HL-60 (cell line): ENCODE measurements around the gene NAALADL2.

ENCODE experiments used
- DNase-seq, 2 experiments: peaks; one replicate each; pipeline ENCODE4 v3.0.0-alpha.2; 2010 to 2020; ENCODE audit warnings: low read depth in 1 of 2, low spot score in 1 of 2
- H3K27ac ChIP-seq: fragments of 250-450 bp; sonication (Bioruptor Pico); replicated peaks from 2 replicates; pipeline ENCODE4 v1.5.1; 2020; ENCODE audit warnings: mild to moderate bottlenecking, moderate library complexity
- H3K27me3 ChIP-seq: fragments of 250-450 bp; sonication (Bioruptor Pico); 2 replicates; pipeline ENCODE4 v1.5.1; 2021; ENCODE audit warnings: mild to moderate bottlenecking, moderate library complexity; ENCODE audit not compliant: insufficient read depth, poor library complexity, severe bottlenecking
- H3K4me3 ChIP-seq: replicated peaks from 2 replicates; pipeline ENCODE4 v1.5.1; 2011; ENCODE audit warnings: mild to moderate bottlenecking, control low read depth, low read length; ENCODE audit not compliant: insufficient read depth
- GABPA ChIP-seq: IDR thresholded peaks from 2 replicates; pipeline ENCODE4 v1.6.1; 2012; ENCODE audit warnings: low read depth
- POLR2AphosphoS5 ChIP-seq: IDR thresholded peaks from 2 replicates; pipeline ENCODE4 v1.6.1; 2012; ENCODE audit warnings: low read depth
- SPI1 ChIP-seq: IDR thresholded peaks from 2 replicates; pipeline ENCODE4 v1.6.1; 2012; ENCODE audit warnings: low read depth, mild to moderate bottlenecking, borderline replicate concordance
- TF ChIP-seq, protein P1 (sequence below): IDR thresholded peaks from 2 replicates; pipeline ENCODE4 v1.6.1; 2012; ENCODE audit warnings: low read depth; ENCODE audit not compliant: insufficient replicate concordance
- TF ChIP-seq, protein P2 (sequence below): IDR thresholded peaks from one replicate; pipeline ENCODE4 v1.5.1; 2011; ENCODE audit warnings: low read length, control low read depth, inconsistent platforms; ENCODE audit not compliant: insufficient read depth

The NAALADL2 gene

DNA sequence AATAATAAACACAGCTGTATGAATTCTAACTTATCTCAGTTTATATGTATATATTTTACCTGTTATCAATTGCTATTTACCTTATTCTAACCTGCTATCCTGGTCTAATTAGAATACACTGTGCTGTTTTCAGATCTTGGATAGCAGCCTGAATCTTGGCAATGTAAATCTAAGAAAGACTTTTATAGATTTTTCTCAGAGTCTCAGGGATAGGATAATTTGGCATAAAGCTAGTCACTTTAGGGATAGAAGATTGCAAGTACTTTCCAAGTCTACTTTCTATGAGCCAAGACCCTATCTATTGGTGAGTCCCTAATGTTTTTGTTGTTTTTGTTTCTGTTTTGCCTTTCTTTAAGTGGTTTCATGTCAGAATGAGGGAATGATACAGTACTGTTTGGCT lies 695.7 kb downstream of the NAALADL2 start:
- TF ChIP-seq POLR2AphosphoS5 (no peak), GABPA (no peak), SPI1 (no peak)
- TF ChIP-seq, protein P1, sequence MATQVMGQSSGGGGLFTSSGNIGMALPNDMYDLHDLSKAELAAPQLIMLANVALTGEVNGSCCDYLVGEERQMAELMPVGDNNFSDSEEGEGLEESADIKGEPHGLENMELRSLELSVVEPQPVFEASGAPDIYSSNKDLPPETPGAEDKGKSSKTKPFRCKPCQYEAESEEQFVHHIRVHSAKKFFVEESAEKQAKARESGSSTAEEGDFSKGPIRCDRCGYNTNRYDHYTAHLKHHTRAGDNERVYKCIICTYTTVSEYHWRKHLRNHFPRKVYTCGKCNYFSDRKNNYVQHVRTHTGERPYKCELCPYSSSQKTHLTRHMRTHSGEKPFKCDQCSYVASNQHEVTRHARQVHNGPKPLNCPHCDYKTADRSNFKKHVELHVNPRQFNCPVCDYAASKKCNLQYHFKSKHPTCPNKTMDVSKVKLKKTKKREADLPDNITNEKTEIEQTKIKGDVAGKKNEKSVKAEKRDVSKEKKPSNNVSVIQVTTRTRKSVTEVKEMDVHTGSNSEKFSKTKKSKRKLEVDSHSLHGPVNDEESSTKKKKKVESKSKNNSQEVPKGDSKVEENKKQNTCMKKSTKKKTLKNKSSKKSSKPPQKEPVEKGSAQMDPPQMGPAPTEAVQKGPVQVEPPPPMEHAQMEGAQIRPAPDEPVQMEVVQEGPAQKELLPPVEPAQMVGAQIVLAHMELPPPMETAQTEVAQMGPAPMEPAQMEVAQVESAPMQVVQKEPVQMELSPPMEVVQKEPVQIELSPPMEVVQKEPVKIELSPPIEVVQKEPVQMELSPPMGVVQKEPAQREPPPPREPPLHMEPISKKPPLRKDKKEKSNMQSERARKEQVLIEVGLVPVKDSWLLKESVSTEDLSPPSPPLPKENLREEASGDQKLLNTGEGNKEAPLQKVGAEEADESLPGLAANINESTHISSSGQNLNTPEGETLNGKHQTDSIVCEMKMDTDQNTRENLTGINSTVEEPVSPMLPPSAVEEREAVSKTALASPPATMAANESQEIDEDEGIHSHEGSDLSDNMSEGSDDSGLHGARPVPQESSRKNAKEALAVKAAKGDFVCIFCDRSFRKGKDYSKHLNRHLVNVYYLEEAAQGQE, result no peak
- TF ChIP-seq, protein P2, sequence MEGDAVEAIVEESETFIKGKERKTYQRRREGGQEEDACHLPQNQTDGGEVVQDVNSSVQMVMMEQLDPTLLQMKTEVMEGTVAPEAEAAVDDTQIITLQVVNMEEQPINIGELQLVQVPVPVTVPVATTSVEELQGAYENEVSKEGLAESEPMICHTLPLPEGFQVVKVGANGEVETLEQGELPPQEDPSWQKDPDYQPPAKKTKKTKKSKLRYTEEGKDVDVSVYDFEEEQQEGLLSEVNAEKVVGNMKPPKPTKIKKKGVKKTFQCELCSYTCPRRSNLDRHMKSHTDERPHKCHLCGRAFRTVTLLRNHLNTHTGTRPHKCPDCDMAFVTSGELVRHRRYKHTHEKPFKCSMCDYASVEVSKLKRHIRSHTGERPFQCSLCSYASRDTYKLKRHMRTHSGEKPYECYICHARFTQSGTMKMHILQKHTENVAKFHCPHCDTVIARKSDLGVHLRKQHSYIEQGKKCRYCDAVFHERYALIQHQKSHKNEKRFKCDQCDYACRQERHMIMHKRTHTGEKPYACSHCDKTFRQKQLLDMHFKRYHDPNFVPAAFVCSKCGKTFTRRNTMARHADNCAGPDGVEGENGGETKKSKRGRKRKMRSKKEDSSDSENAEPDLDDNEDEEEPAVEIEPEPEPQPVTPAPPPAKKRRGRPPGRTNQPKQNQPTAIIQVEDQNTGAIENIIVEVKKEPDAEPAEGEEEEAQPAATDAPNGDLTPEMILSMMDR, result no peak
- Histone ChIP-seq H3K4me3 (no peak overlapping the region), H3K27me3 (no peaks in the 10 kb centered on the region), H3K27ac (no peak overlapping the region)
- no peak for DNase-seq

DNA sequence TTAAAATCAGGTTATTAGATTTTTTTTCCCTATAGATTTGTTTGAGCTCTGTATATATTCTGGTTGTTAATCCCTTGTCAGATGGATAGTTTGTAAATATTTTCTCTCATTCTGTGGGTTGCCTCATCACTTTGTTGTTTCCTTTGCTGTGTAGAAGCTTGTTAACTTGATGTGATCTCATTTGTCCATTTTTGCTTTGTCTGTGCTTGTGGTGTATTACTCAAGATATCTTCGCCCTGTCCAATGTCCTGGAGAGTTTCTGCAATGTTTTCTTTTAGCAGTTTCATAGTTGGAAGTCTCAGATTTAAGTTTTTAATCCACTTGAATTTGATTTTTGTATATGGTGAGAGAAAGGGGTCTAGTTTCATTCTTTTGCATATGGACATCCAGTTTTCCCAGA lies 699.1 kb downstream of the NAALADL2 start:
- no peak overlapping the region for H3K27ac ChIP-seq
- TF ChIP-seq, protein P2, result no peak
- no peak for TF ChIP-seq GABPA
- TF ChIP-seq, protein P1, result no peak
- DNase-seq, result no peak
- H3K4me3 ChIP-seq, result no peak overlapping the region
- H3K27me3 ChIP-seq, result no peaks in the 10 kb centered on the region

DNA sequence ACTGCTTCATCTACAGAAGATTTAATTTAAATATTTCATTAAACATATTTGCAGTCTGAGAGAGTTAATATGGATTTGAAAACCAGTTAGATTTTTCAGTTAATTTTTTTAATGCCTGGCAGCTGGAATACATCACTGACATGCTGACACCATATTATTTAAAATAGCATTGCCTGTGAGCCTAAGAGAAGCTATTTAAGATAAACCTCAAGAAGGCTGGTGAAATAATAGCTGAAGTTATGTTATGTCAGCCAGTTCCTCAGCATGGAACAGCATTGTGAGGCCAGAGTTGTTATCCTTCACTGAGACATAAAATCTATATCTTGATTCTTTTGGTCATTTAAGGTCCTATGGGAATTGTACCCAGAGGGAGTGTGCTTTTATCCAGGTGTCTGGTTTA lies 705.2 kb downstream of the NAALADL2 start:
- Histone ChIP-seq H3K4me3 (no peak overlapping the region), H3K27ac (no peak overlapping the region), H3K27me3 (no peaks in the 10 kb centered on the region)
- no peak for TF ChIP-seq POLR2AphosphoS5
- TF ChIP-seq, protein P1, result no peak
- no peak for TF ChIP-seq GABPA
- TF ChIP-seq SPI1, result no peak
- TF ChIP-seq, protein P2, result no peak
- no peak for DNase-seq
